GM11168 (cell line): ENCODE data around the gene MARCHF3.

Experiments used
- in situ Hi-C: fragments of 300-500 bp; cut with MboI; formaldehyde crosslinking; loops from one replicate; pipeline ENCODE4 v1.12.0; 2022; ENCODE audit warnings: low sequenced_read_pairs; ENCODE audit not compliant: unreplicated experiment

Gene MARCHF3

DNA sequence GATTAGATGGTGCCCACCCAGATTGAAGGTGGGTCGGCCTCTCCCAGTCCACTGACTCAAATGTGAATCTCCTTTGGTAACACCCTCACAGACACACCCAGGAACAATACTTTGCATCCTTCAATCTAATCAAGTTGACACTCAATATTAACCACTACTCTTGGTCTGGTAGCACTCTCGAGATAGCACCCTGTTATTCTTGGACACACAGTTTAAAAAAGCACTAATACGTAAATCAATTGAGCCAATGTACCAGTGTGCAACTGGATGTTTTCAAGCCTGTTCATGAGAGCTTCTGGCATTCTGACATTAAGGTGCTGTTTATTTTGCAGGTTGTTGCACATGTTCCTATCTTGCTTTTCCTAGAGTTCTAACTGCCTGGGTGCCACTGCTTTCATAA lies 35.3 kb downstream of the MARCHF3 start:
- in situ Hi-C loops, result no loop called here

DNA sequence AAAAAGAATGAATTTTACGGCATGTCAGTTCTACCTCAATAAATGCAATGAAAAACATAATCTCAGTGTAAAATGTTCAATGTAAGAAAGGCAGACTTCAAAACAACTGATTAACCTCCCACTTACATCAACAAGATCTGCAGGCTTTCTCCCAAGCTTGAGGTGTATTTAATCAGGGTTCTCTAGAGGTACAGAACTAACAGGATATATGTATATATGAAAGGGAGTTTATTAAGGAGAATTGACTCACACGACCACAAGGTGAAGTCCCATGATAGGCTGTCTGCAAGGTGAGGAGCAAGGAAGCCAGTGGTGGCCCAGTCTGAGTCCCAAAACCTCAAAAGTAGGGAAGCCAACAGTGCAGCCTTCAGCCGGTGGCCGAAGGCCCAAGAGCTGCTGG lies 35.9 kb downstream of the MARCHF3 start:
- in situ Hi-C loops, result no loop called here

- in situ Hi-C loops, result no loop called here
Measured at GRCh38 chr5:126988021-126988569, 42.3 kb downstream of the MARCHF3 start.

DNA sequence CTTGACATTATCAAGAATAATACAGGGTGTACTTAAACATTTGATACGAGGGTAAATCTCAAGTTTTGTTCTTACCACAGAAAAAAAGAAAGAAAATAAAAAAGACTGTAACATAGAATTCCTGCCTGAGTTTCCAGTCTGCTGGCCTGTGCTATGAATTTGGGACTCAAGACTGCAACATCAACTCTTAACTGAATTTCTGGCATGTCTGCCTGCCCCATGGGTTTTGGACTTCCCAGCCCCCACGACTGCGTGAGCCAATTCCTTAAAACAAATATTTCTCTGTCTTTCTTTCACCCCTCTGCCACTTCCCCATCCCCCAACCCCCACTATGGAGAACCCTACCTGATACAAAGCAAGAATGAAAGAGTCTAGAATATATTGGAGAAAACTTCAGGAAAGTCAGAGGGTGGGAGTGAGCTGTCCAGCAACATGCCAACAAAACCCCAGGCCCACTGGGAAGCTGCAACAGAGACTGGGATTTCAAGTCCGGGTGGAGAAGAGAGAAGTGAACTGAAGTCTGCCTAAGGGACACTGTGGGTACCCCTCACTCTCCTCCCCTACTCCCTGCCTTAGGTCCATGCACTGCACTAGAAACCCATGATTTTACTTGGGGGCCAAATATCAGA lies 43.0 kb downstream of the MARCHF3 start:
- in situ Hi-C loops, result no loop called here

GRCh38 chr5:126984632-126985031 lies 45.7 kb downstream of the MARCHF3 start:
- in situ Hi-C loops, result no loop called here

DNA sequence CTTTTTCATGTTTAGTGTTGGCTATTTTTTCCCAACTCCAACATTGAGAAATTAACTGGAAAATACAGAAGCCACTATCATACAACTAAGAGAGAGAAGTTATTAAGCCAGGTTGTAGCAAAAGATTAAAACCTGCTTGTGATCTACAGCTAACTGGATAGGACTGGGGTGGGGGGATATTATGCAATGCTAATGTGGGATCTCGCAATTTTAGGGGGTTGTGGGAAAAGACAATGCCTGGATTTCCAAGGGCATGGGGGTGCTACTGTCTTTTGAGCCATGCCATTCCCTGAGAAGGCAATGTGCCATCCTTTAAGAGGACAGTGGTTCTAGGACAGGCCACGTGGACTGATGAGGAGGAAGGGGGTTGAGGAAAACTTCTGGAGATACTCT lies 46.5 kb downstream of the MARCHF3 start:
- in situ Hi-C loops, result no loop called here

DNA sequence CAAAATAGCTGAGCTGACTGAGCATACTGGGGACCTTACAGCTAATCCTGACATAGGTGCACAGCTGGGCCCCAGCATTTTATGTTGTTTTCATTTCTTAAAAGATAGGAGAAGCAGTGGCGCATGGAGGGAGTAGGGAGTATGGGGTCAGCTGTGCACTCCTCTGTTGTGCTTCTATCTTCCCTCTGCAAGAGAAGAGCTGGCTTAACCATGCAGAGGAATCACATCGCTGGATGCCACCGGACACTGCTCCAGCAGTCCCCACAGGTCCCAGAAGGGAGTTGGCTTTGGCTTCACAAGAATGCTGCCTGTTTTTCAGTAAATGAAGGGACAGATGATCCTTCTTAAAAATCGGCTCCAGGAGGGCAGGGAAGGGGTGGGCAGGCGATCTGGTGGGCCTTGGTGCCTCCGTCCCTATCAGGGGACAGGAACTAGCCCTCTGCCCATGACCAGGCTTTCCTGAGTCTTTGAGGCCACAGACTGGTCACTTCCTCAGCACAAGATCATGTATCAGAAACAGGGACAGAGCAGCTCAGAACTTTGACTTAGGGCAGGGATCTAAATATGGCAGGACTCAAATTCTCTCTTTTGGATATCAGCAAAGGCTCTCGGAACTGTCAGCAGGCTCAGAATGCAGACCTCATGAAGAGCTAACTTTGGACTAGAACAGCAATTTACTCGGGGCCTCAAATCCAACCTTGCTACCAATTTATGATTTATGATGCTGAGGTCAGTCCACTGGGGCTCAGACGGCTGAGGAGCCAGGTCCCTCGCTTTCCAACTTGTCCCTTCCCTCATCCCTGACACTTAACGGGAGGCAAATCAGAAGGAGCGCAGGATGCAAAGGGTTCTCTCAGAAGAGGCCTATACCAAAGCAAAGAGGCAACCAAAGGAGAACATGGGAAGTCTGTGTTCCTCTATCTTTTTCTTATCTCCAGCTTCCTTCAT lies 47.2 kb downstream of the MARCHF3 start:
- in situ Hi-C loops, result no loop called here

GRCh38 chr5:126982202-126982601 lies 48.2 kb downstream of the MARCHF3 start:
- in situ Hi-C loops, result no loop called here

GRCh38 chr5:126981701-126982100 lies 48.7 kb downstream of the MARCHF3 start:
- in situ Hi-C loops, result no loop called here

DNA sequence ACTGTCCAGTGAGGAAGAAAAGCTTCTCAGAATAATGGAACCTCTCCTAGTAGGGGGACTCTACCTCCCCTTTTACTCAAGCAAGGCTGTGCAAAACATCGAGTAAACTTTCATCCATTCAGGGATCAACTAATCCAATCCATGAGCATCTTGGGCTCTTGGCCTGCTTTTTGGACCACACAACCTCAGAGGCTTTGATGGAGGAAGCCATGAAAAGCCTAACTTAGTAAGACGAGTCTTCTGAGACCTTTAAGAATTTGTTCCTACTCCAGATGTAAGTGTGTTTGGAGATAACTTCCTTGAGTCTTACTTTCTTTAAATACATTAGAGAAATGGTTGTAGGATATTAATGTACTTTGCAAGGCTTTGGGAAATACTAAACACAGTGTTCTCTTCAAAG lies 49.1 kb downstream of the MARCHF3 start:
- in situ Hi-C loops, result no loop called here

DNA sequence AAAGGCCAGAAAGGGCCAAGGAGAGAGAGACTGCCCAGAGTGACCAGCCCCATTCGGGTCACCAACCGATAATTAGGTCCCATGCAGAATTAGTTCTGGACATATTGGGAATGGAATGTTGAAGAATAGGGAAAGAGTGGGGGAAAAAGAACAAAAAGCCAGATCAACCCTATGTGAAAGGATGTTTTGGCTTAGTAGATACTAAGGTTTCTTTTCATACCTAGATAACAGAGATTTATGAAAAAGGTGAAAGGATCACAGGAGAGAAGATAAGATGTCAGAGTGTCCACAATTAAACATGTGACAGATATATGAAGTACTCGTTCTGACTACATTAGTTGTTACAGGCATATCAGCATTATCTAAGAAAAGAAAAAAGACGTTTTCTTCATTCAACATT lies 52.1 kb downstream of the MARCHF3 start:
- in situ Hi-C loops, result no loop called here

- in situ Hi-C loops, result no loop called here
Measured at GRCh38 chr5:126976520-126977172, 53.7 kb downstream of the MARCHF3 start.

GRCh38 chr5:126975796-126976195 lies 54.6 kb downstream of the MARCHF3 start:
- in situ Hi-C loops, result no loop called here

- in situ Hi-C loops, result no loop called here
Measured at GRCh38 chr5:126973193-126973592, 57.2 kb downstream of the MARCHF3 start.

DNA sequence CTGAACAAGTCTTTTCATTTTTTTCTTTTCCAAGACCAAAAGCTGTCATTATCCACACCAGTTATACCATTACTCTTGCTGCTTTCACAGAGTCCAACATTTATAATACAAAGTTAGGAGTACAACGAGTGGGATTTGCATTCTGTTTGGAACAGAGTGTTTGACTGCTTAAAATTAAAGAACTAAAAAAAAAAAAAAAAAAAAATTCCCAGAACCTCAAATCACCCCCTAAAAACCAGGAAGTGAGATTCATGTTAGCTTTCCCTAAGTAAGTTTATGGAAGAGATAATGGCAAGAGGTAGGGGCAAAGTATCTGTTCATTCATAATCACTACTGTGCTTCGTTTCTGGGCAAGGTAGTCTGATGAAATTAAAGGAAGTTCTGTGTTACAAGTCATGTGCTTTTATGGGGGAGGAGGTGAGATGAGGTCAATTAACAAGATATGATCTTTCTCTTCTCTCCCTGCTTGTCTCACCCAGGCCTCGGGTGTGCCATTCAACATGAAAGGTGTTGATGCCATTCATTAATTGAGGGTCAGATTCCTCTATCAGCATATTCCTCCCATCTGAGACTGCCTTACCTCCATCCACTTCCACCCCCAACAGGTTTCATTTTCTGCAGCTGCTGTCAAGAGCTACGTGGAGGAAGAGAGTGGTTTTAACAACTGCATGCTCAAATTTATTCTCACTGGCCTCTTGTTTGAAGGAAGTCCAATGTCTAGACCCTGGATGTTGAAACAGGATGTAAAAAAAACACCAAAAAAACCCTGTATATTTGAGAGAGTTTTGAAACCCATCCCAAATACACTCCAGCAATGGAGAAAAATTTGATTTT lies 58.1 kb downstream of the MARCHF3 start:
- in situ Hi-C loops, result no loop called here

DNA sequence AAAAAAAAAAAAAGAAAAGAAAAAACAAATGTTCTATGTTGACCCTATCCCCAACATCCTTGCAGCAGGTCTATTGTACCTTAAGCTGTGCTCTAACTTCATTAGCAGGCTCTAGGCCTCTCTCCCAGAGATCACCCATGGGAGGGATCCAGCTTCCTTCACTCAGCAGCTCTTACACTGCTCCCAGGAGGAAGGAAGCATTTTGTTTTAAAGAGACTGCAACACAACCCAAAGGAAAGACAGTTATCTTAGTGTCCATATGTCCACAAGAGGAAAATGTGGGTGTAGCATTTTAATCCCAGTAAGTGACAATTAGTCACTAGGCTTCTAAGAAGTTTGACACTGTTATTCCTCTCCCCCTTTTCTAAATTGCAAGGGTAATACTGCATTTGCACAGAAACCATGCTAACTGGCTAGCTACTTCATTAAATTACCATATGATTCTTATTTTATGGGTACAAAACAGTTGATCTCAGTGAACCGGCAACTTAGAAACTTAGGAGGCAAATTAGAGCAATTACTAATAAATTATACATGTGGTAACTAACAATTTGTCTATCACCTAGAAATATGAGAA lies 58.8 kb downstream of the MARCHF3 start:
- in situ Hi-C loops, result no loop called here

DNA sequence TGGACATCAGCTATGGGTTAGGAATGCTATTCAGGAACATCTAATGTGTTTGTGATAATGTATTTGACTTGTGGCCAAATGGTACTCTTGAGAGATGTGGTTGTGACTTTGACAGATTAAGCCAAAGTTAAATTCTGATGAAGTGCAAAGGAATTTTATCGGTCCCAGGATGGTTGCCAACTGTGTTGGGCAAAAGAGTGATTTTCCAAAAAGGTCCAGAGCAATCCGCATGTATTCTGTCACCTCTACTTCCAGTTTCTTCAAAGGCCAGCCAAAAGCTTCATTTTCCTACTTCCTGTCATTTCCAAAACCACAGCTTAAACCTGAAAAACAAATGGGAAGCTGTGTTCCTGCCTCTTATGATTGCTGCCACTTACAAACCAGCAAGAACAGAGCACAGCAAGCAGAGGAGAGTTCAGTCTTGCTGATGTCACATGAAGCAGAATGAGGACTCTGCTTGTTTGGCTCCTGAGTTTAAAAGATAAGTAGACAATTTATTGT lies 59.8 kb downstream of the MARCHF3 start:
- in situ Hi-C loops, result no loop called here

- in situ Hi-C loops, result no loop called here
Measured at GRCh38 chr5:126969548-126969947, 60.8 kb downstream of the MARCHF3 start.

- in situ Hi-C loops, result no loop called here
Measured at GRCh38 chr5:126967808-126968466, 62.4 kb downstream of the MARCHF3 start.
